CD4-positive, alpha-beta memory T cell (primary cell): ENCODE measurements around the gene CMTR1. TPM values are rescaled to one million over a fixed set of nuclear protein-coding genes. Genes with fewer than 3 reads are reported as not detected.

Experiments
- CTCF ChIA-PET: fragments of 350-600 bp; sonication (Branson Sonifier 250); formaldehyde crosslinking; loops from one replicate; lab custom pipeline; 2021; ENCODE audit warnings: inconsistent platforms; ENCODE audit not compliant: partially characterized antibody; lab: Charles Lee
- POLR2A ChIA-PET: fragments of 350-600 bp; sonication (Branson Sonifier 250); formaldehyde crosslinking; loops from one replicate; lab custom pipeline; 2021; ENCODE audit not compliant: partially characterized antibody; lab: Charles Lee
- DNase-seq, 5 donors: peaks; one replicate each; pipeline versions ENCODE4 v3.0.0 to v3.0.0-alpha.2; 2020 to 2022; ENCODE audit warnings: mixed read lengths in 1 of 5
- H3K27ac ChIP-seq: one replicate; pipeline ENCODE4 v1.7.0; 2013; ENCODE audit warnings: low read depth, low read length
- H3K27me3 ChIP-seq: 2 replicates; pipeline ENCODE4 v1.7.0; 2013; ENCODE audit warnings: mild to moderate bottlenecking, low read length, moderate library complexity; ENCODE audit not compliant: insufficient read depth
- H3K36me3 ChIP-seq: 2 replicates; pipeline ENCODE4 v1.7.0; 2013; ENCODE audit warnings: mild to moderate bottlenecking, low read length, moderate library complexity; ENCODE audit not compliant: insufficient read depth
- H3K4me1 ChIP-seq: 2 replicates; pipeline ENCODE4 v1.7.0; 2013; ENCODE audit warnings: mild to moderate bottlenecking, low read length, moderate library complexity; ENCODE audit not compliant: insufficient read depth
- H3K4me3 ChIP-seq, 2 donors: one replicate each; pipeline ENCODE4 v1.7.0; 2013; ENCODE audit warnings: low read length in 2 of 2, mild to moderate bottlenecking in 1 of 2
- H3K9me3 ChIP-seq, 2 donors: one replicate each; pipeline ENCODE4 v1.7.0; 2013; ENCODE audit warnings: low read length in 2 of 2, control low read depth in 1 of 2; ENCODE audit not compliant: control insufficient read depth in 1 of 2
- H3K27ac Mint-ChIP-seq, 7 donors: one replicate each; pipeline ENCODE4 v1.8.0; 2020 to 2021; ENCODE audit warnings: mixed read lengths in 7 of 7, mild to moderate bottlenecking in 6 of 7, inconsistent platforms in 3 of 7, moderate library complexity in 3 of 7
- H3K27me3 Mint-ChIP-seq, 2 donors: one replicate each; pipeline ENCODE4 v1.8.0; 2020 to 2021; ENCODE audit warnings: mixed read lengths in 2 of 2
- H3K36me3 Mint-ChIP-seq, 2 donors: one replicate each; pipeline ENCODE4 v1.8.0; 2020 to 2021; ENCODE audit warnings: mixed read lengths in 2 of 2, inconsistent platforms in 1 of 2, mild to moderate bottlenecking in 1 of 2
- H3K4me1 Mint-ChIP-seq, 4 donors: one replicate each; pipeline ENCODE4 v1.8.0; 2020 to 2021; ENCODE audit warnings: mixed read lengths in 4 of 4, mild to moderate bottlenecking in 1 of 4
- H3K4me3 Mint-ChIP-seq, 8 donors: one replicate each; pipeline ENCODE4 v1.8.0; 2020 to 2021; ENCODE audit warnings: mixed read lengths in 8 of 8, mild to moderate bottlenecking in 7 of 8, moderate library complexity in 6 of 8, inconsistent platforms in 3 of 8
- H3K9me3 Mint-ChIP-seq, 8 donors: one replicate each; pipeline ENCODE4 v1.8.0; 2020 to 2021; ENCODE audit warnings: mixed read lengths in 8 of 8, mild to moderate bottlenecking in 5 of 8, inconsistent platforms in 3 of 8, moderate library complexity in 1 of 8
- intact Hi-C: fragments of 100-400 bp; cut with micrococcal nuclease; formaldehyde crosslinking; loops from one replicate; pipeline ENCODE4 v1.15.1; 2023
- polyA plus RNA-seq, 2 donors: library from polyadenylated mRNA; unstranded; fragments of 300-500 nt; fragmentation: Illumina TruSeq; gene quantifications; one replicate each; pipeline ENCODE4 v1.2.3, GENCODE V29; 2021
- total RNA-seq, 2 experiments: library from RNA; stranded (reverse); gene quantifications; one replicate each; pipeline ENCODE4 v1.2.3, GENCODE V29; 2021

Gene CMTR1
- total and polyA plus RNA-seq, 4 experiments from 2014 or later, result 28.4 to 79.1 (median 53.8) TPM

- Mint-ChIP-seq H3K36me3 (no peaks in the 10 kb centered on the region), H3K4me3 (peak overlapping the region in 7 of 8 donors; percentile 51 to 75 (median 60)), H3K27me3 (no peaks in the 10 kb centered on the region), H3K9me3 (peaks cover 0 to 2% (median 0%) of the 10 kb centered on the region in 8 donors), H3K27ac (peak overlapping the region; percentile 88 to 100 (median 99)), H3K4me1 (peaks cover 43 to 97% (median 86%) of the 10 kb centered on the region in 4 donors)
- DNase-seq, result no peak
- intact Hi-C loops, result no loop called here
- H3K4me3 ChIP-seq, result peak overlapping the region in 1 of 2 donors; percentile 30
- H3K4me1 ChIP-seq, result peaks cover 94% of the 10 kb centered on the region
- no peaks in the 10 kb centered on the region for H3K27me3 ChIP-seq
- POLR2A ChIA-PET, result interaction anchor here (16.9 kb wide), 1 partner anchor 15 kb away, joined by 977 read pairs; the partner anchor contains the start of gene CCDC167
- CTCF ChIA-PET, result interaction anchor here (1.4 to 1.6 kb wide), 2 partner anchors 11 to 24 kb away, joined by 4 to 7 read pairs; no protein-coding TSS in a partner anchor
- no peaks in the 10 kb centered on the region for H3K9me3 ChIP-seq
- H3K36me3 ChIP-seq, result no peaks in the 10 kb centered on the region
- peak overlapping the region; percentile 99 for H3K27ac ChIP-seq
These were observed 80.6 kb downstream of the CMTR1 start for GRCh38 chr6:37513576-37513975.

- no peaks in the 10 kb centered on the region for H3K9me3 ChIP-seq
- Mint-ChIP-seq H3K4me1 (peaks cover 48 to 97% (median 88%) of the 10 kb centered on the region in 4 donors), H3K9me3 (peaks cover 0 to 2% (median 0%) of the 10 kb centered on the region in 8 donors), H3K27ac (peak overlapping the region; percentile 97 to 100 (median 100)), H3K36me3 (peaks cover 0 to 6% of the 10 kb centered on the region in 2 donors), H3K27me3 (no peaks in the 10 kb centered on the region), H3K4me3 (peak overlapping the region; percentile 75 to 95 (median 90))
- ChIA-PET POLR2A (interaction anchor here (0.9 to 16.9 kb wide), 3 partner anchors 16 to 81 kb away, joined by 4 to 977 read pairs (median 5); partner anchors contain the start of genes CCDC167 and CMTR1), CTCF (interaction anchor here (0.7 to 1.4 kb wide), 2 partner anchors 12 to 25 kb away, joined by 3 to 4 read pairs; no protein-coding TSS in a partner anchor)
- H3K27ac ChIP-seq, result peak overlapping the region; percentile 99
- peak overlapping the region; percentile 0 to 30 for H3K4me3 ChIP-seq
- no peaks in the 10 kb centered on the region for H3K27me3 ChIP-seq
- no peaks in the 10 kb centered on the region for H3K36me3 ChIP-seq
- DNase-seq, result peak in 2 of 5 donors; percentile 17 to 73
- peaks cover 94% of the 10 kb centered on the region for H3K4me1 ChIP-seq
- intact Hi-C loops, result no loop called here
These were observed 81.3 kb downstream of the CMTR1 start for GRCh38 chr6:37514321-37514771.

GRCh38 chr6:37514837-37515236, 81.8 kb downstream of the CMTR1 start:
- H3K4me1 Mint-ChIP-seq, result peaks cover 49 to 97% (median 85%) of the 10 kb centered on the region in 4 donors
- Histone ChIP-seq H3K27me3 (no peaks in the 10 kb centered on the region), H3K36me3 (no peaks in the 10 kb centered on the region), H3K4me1 (peaks cover 93% of the 10 kb centered on the region), H3K27ac (peak overlapping the region; percentile 99), H3K4me3 (peak overlapping the region; percentile 0 to 30), H3K9me3 (no peaks in the 10 kb centered on the region)
- intact Hi-C loops, result no loop called here
- H3K27ac Mint-ChIP-seq, result peak overlapping the region; percentile 97 to 100 (median 100)
- H3K36me3 Mint-ChIP-seq, result peaks cover 0 to 7% of the 10 kb centered on the region in 2 donors
- ChIA-PET POLR2A (interaction anchor here (0.9 to 16.9 kb wide), 4 partner anchors 17 to 82 kb away, joined by 4 to 977 read pairs (median 21); partner anchors contain the start of genes CCDC167 and CMTR1), CTCF (interaction anchor here (0.7 to 4.3 kb wide), 3 partner anchors 12 to 50 kb away, joined by 3 to 32 read pairs (median 4); no protein-coding TSS in a partner anchor)
- H3K9me3 Mint-ChIP-seq, result peaks cover 0 to 1% (median 0%) of the 10 kb centered on the region in 8 donors
- peak in 3 of 5 donors; percentile 29 to 49 (median 29) for DNase-seq
- no peaks in the 10 kb centered on the region for H3K27me3 Mint-ChIP-seq
- peak overlapping the region; percentile 75 to 95 (median 90) for H3K4me3 Mint-ChIP-seq

- peak overlapping the region; percentile 97 to 100 (median 100) for H3K27ac Mint-ChIP-seq
These were observed 82.7 kb downstream of the CMTR1 start for GRCh38 chr6:37515712-37516075.

GRCh38 chr6:37516076-37516919, 83.3 kb downstream of the CMTR1 start:
- ChIA-PET POLR2A (interaction anchor here (0.7 to 16.9 kb wide), 21 partner anchors 13 to 528 kb away, joined by 3 to 977 read pairs (median 10); partner anchors contain the start of genes CCDC167, CMTR1 and MDGA1), CTCF (interaction anchor here (0.7 to 4.5 kb wide), 13 partner anchors 8 to 83 kb away, joined by 3 to 77 read pairs (median 8); partner anchors contain the start of genes CCDC167 and CMTR1)
- H3K4me3 ChIP-seq, result peak overlapping the region; percentile 49 to 70
- H3K4me1 ChIP-seq, result peaks cover 91% of the 10 kb centered on the region
- no peaks in the 10 kb centered on the region for H3K27me3 ChIP-seq
- no peaks in the 10 kb centered on the region for H3K36me3 ChIP-seq
- DNase-seq, result peak; percentile 92 to 99 (median 94)
- H3K27ac ChIP-seq, result peak overlapping the region; percentile 99
- H3K4me3 Mint-ChIP-seq, result peak overlapping the region; percentile 84 to 95 (median 92)
- H3K27ac Mint-ChIP-seq, result peak overlapping the region; percentile 97 to 100 (median 100)
- H3K4me1 Mint-ChIP-seq, result peaks cover 50 to 94% (median 79%) of the 10 kb centered on the region in 4 donors
- H3K9me3 Mint-ChIP-seq, result peaks cover 0 to 1% (median 0%) of the 10 kb centered on the region in 8 donors
- no peaks in the 10 kb centered on the region for H3K9me3 ChIP-seq
- peaks cover 0 to 11% of the 10 kb centered on the region in 2 donors for H3K36me3 Mint-ChIP-seq
- intact Hi-C loops, result loop anchor here (1.0 to 2.0 kb wide), 5 partner anchors 8 to 83 kb away; partner anchors contain the start of gene CMTR1
- H3K27me3 Mint-ChIP-seq, result no peaks in the 10 kb centered on the region

More at GRCh38 chr6:37515712-37516075, 82.7 kb downstream of the CMTR1 start:
- Mint-ChIP-seq H3K9me3 (peaks cover 0 to 1% (median 0%) of the 10 kb centered on the region in 8 donors), H3K4me1 (peaks cover 51 to 94% (median 81%) of the 10 kb centered on the region in 4 donors), H3K4me3 (peak overlapping the region; percentile 84 to 95 (median 92)), H3K36me3 (peaks cover 0 to 9% of the 10 kb centered on the region in 2 donors), H3K27me3 (no peaks in the 10 kb centered on the region)
- peaks cover 91% of the 10 kb centered on the region for H3K4me1 ChIP-seq
- H3K27me3 ChIP-seq, result no peaks in the 10 kb centered on the region
- H3K27ac ChIP-seq, result peak overlapping the region; percentile 99
- no peak for DNase-seq
- CTCF ChIA-PET, result interaction anchor here (0.7 to 4.5 kb wide), 9 partner anchors 9 to 83 kb away, joined by 3 to 77 read pairs (median 10); partner anchors contain the start of genes CCDC167 and CMTR1
- H3K4me3 ChIP-seq, result peak overlapping the region; percentile 49 to 70
- POLR2A ChIA-PET, result interaction anchor here (0.7 to 16.9 kb wide), 13 partner anchors 14 to 305 kb away, joined by 3 to 977 read pairs (median 18); partner anchors contain the start of genes CCDC167 and CMTR1
- H3K9me3 ChIP-seq, result no peaks in the 10 kb centered on the region
- H3K36me3 ChIP-seq, result no peaks in the 10 kb centered on the region
- intact Hi-C loops, result loop anchor here (1.0 to 2.0 kb wide), 5 partner anchors 7 to 82 kb away; partner anchors contain the start of gene CMTR1

- Mint-ChIP-seq H3K27me3 (no peaks in the 10 kb centered on the region), H3K36me3 (peaks cover 0 to 11% of the 10 kb centered on the region in 2 donors), H3K9me3 (peaks cover 0 to 1% (median 0%) of the 10 kb centered on the region in 8 donors), H3K27ac (peak overlapping the region; percentile 97 to 100 (median 100)), H3K4me3 (peak overlapping the region; percentile 84 to 95 (median 92)), H3K4me1 (peaks cover 55 to 94% (median 77%) of the 10 kb centered on the region in 4 donors)
- intact Hi-C loops, result loop anchor here (1.0 to 2.0 kb wide), 7 partner anchors 9 to 84 kb away; partner anchors contain the start of gene CMTR1
- no peaks in the 10 kb centered on the region for H3K9me3 ChIP-seq
- no peaks in the 10 kb centered on the region for H3K36me3 ChIP-seq
- H3K4me1 ChIP-seq, result peaks cover 91% of the 10 kb centered on the region
- H3K4me3 ChIP-seq, result peak overlapping the region; percentile 49 to 70
- no peak for DNase-seq
- POLR2A ChIA-PET, result interaction anchor here (1.0 to 16.9 kb wide), 19 partner anchors 12 to 528 kb away, joined by 3 to 977 read pairs (median 12); partner anchors contain the start of genes CCDC167, CMTR1 and MDGA1
- H3K27ac ChIP-seq, result peak overlapping the region; percentile 99
- H3K27me3 ChIP-seq, result no peaks in the 10 kb centered on the region
- CTCF ChIA-PET, result interaction anchor here (0.6 to 4.5 kb wide), 15 partner anchors 8 to 244 kb away, joined by 3 to 77 read pairs (median 7); partner anchors contain the start of genes CCDC167 and CMTR1
These were observed 83.9 kb downstream of the CMTR1 start for GRCh38 chr6:37516920-37517405.
